NCI-H2107 treated with DMSO at 0.1 percent for 48 hours (cell line): ENCODE measurements around the gene ITGB3.

Experiments
- DNase-seq: peaks from one replicate; lab custom pipeline; 2025; ENCODE audit not compliant: unreplicated experiment; lab: John Stamatoyannopoulos, UW

Gene ITGB3

GRCh38 chr17:47274319-47275069 is 20.9 kb downstream of the ITGB3 start:
- DNase-seq: no peak

DNA sequence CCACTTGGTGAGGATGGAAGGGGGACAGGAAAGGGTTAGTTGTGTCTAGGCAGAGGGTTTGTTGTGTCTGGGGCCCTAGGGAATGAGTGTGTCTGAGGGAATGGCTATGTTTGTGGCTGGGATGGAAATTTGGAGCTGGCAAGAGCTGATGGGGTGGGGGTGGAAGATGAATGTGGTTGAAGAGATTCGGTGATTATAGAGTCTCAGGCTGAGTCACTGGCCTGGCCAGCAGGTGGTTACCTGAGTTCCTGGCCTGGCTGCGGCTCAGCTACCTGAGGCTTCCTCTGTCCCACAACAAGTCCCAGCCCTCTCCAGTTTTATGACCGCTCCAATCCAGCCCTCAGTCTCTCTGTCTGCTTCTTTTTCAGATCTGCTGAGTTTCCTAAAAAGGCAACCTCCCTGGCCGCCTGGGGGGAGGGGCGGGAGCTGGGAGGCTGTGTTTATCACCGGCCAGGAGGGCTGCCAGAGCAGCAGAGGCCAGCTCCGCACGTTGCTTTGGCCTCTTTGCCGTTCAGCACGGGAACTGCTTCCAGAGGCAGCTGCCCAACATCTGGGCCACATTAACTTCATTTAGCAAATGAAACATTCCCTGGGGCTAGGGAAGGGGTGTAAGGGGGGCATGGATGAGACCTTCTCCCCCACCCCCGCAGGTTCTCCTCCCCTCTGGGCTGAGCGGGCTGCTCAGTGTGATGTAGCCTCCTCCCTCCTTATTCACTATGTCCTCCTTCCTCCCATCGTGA is 21.8 kb downstream of the ITGB3 start:
- DNase-seq: no peak

DNA sequence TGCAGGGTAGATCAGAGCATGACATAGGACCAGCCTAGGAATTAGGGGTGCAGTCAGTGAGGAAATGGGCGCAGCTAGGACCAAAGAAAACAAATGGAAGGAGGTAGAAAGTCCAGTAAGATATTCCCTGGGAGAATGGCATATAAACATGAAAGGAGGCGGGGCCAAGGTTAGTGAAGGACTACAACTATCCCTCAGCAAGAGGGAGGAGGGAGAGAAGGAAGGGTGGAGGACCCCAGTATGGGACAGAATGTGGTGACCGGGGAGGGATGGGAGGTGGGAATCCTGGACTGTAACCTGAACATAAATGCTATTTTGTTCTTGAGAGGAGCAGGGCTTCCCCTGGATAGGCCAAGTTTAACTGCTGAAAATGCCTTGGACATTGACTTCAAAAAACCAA is 22.8 kb downstream of the ITGB3 start:
- no peak for DNase-seq

GRCh38 chr17:47276868-47277267 is 23.2 kb downstream of the ITGB3 start:
- DNase-seq: peak; percentile 64

GRCh38 chr17:47277921-47278320 is 24.3 kb downstream of the ITGB3 start:
- no peak for DNase-seq

- no peak for DNase-seq
Measured at GRCh38 chr17:47278561-47278960, 24.9 kb downstream of the ITGB3 start.

- DNase-seq: no peak
Measured at GRCh38 chr17:47279062-47279801, 25.6 kb downstream of the ITGB3 start.

GRCh38 chr17:47280072-47280811 is 26.6 kb downstream of the ITGB3 start:
- no peak for DNase-seq

GRCh38 chr17:47281216-47281615 is 27.6 kb downstream of the ITGB3 start:
- DNase-seq: no peak

DNA sequence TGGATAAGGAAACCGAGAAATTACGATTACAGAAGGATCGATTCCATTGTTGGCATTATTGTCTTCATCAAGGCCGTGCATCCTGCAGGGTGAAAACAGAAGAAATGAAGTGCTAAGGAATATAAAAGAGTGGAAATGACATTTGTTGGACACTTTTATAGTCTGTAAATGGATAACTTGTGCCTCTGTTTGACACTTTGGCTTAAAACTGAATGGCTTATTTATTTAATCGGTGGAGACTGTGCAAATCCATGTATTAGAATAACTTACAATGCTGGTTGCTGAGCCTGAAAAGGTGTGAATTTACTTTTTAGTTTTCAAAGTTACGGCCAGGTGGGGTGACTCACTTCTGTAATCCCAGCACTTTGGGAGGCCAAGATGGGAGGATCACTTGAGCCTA is 31.4 kb downstream of the ITGB3 start:
- no peak for DNase-seq

- DNase-seq: no peak
Measured at GRCh38 chr17:47286198-47286914, 32.7 kb downstream of the ITGB3 start.

DNA sequence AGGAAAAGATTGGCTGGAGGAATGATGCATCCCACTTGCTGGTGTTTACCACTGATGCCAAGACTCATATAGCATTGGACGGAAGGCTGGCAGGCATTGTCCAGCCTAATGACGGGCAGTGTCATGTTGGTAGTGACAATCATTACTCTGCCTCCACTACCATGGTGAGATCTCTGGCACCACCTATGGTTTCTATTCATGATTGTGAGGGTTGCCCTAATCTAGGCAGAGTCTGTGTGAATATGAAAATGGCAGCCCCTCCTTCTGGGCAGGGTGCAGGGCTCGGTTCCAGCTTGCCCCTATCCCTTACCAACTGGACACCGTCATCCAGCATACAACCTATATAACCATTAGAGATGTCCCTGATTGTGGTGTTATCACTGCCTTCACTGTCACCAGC is 33.4 kb downstream of the ITGB3 start:
- no peak for DNase-seq

- DNase-seq: no peak
Measured at GRCh38 chr17:47287639-47288038, 34.0 kb downstream of the ITGB3 start.

- no peak for DNase-seq
Measured at GRCh38 chr17:47288531-47289116, 35.0 kb downstream of the ITGB3 start.

DNA sequence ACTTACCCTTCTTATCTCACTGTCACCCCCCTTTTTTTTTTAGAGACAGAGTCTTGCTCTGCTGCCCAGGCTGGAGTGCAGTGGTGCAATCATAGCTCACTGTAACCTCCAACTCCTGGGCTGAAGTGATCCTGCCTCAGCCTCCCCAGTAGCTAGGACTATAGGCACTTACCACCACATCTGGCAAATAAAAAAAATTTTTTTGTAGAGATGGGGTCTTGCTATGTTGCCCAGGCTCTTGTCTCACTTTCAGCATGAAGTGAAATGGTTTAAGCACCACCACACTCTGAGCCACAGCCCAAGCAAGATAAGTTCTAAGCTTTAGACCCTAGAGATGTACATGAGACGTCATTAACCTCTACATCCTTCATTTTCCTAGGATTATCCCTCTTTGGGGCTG is 35.7 kb downstream of the ITGB3 start:
- no peak for DNase-seq

DNA sequence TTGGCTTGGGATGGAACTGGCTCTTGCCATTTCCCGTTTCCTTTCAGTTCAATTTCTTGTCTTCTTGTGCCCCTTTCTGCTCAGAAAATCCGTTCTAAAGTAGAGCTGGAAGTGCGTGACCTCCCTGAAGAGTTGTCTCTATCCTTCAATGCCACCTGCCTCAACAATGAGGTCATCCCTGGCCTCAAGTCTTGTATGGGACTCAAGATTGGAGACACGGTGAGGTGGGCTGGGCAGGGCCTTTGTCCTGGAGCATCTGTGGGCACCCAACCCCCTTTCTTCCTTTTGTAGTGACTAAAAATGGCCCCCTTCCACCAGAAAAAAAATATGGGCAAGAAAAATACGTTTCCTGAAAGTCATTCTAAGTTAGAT is 37.2 kb downstream of the ITGB3 start:
- no peak for DNase-seq

DNA sequence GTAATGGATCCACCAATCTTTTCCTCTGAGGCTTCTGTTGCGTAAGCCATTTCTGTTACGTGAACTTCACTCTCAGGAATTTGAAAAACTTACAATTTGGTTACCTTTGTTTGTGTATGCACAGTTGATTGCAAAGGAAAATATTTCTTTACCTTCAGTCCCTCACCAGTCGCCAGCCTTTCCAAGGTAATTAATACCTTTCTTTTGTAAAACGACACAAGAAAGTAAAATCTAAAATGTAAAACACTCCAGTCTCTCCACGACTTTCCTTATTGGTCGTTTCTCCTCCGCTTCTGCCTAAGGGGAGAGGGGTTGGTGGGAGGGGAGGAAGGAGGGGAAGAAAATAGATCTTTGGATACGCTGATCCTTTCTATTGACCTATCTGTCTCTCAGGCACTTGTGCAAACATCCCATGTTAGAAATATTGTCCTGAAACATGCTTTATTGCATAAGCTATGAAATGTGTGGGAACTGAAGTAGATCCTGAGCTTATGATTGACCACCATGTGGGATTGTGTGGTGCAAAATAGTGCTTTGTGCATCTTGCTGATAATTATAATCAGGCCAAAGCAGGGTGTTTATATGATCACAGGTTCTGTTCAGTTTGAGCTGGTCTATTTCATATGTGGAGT is 37.7 kb downstream of the ITGB3 start:
- no peak for DNase-seq

DNA sequence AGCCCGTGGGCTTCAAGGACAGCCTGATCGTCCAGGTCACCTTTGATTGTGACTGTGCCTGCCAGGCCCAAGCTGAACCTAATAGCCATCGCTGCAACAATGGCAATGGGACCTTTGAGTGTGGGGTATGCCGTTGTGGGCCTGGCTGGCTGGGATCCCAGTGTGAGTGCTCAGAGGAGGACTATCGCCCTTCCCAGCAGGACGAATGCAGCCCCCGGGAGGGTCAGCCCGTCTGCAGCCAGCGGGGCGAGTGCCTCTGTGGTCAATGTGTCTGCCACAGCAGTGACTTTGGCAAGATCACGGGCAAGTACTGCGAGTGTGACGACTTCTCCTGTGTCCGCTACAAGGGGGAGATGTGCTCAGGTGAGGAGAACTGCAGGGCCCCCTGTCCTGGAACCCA is 38.6 kb downstream of the ITGB3 start:
- DNase-seq: no peak

DNA sequence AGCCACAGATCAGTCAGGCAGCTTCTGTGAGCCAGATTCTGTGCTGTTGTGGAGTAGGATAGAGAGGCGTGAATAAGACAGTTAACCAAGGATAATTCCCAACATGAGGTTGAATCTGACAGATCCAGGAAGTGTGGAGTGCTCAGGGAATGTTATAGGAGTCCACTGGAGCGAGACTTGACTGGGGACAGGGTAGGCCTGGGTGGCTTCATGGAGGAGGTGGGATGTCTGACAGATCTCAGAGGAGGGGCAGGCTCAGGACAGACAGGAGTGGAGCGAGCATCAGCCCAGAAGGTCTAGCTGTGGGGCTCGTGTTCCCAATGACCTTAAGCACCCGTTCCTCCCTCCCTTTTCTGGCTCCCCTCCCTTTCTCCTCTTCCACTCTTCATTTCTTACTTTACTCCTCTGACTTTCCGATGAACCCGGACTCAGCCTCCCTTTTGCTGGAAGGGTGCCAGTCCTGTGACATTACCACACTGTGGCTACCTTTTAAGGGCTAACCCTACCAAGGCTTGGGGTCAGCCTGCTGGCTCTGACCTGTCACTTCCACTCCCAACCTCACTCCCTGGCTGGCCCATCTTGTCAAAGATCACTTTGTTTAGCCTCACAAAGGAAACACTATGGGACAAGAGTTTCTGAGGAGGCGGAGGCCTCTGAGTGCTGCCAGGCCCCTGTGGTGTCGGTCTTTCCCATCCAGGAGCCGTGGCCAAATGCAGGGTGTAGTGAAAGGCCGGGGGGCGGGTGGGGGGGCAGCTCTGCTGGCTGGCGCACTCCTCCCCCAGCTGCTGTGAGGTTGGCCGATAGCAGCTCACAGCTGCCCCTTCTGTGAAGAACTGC is 41.6 kb downstream of the ITGB3 start:
- DNase-seq: no peak
